Uterus (tissue), 2 donors: ENCODE measurements around the gene PKD1L1.

ENCODE experiments used
- POLR2A ChIP-seq, 2 donors: fragments of 450-650 bp; IDR thresholded peaks; one replicate each; pipeline ENCODE4 v1.6.1; 2016; ENCODE audit warnings: antibody characterized with exemption in 2 of 2, mild to moderate bottlenecking in 1 of 2, moderate library complexity in 1 of 2
- TF ChIP-seq, protein P1 (sequence below), 4 experiments: fragments of 200-600 bp in 2 of 4; fragments of 450-650 bp in 2 of 4; sonication (generic) in 2 of 4; IDR thresholded peaks; one replicate each; pipeline ENCODE4 v1.5.1; 2016 to 2019; ENCODE audit warnings: antibody characterized with exemption in 4 of 4, mild to moderate bottlenecking in 2 of 4, moderate library complexity in 1 of 4

DNA sequence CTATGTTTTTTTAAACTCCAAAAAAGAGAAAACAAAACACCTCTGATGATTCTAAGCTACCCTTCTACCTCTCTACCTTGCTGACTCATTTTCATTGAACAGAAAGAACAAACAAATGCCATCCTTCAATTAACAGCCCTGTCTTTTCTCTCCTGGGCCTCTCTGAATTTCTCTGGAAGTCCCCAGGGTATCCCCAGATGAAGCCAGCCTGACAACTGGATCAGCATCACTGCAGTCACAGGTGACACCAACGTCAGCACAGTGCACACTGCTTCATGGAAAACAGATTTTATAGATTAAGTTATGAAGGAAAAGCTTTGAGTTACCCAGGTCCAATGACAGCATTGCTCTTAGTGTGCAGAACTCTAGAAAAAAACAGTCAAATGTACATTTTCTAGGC is 25.5 kb upstream of the PKD1L1 start:
- TF ChIP-seq, protein P1, sequence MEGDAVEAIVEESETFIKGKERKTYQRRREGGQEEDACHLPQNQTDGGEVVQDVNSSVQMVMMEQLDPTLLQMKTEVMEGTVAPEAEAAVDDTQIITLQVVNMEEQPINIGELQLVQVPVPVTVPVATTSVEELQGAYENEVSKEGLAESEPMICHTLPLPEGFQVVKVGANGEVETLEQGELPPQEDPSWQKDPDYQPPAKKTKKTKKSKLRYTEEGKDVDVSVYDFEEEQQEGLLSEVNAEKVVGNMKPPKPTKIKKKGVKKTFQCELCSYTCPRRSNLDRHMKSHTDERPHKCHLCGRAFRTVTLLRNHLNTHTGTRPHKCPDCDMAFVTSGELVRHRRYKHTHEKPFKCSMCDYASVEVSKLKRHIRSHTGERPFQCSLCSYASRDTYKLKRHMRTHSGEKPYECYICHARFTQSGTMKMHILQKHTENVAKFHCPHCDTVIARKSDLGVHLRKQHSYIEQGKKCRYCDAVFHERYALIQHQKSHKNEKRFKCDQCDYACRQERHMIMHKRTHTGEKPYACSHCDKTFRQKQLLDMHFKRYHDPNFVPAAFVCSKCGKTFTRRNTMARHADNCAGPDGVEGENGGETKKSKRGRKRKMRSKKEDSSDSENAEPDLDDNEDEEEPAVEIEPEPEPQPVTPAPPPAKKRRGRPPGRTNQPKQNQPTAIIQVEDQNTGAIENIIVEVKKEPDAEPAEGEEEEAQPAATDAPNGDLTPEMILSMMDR (IDR thresholded peaks at IDR 0.05), result no peak
- TF ChIP-seq POLR2A (IDR thresholded peaks at IDR 0.05), result no peak
